K562 (cell line): ENCODE results near the gene MYOM1. TPM values are rescaled to one million over a fixed set of nuclear protein-coding genes. Genes with fewer than 3 reads are reported as not detected.

Source experiments
- ATAC-seq: fragments of 200-7000 bp; cut with Tn5 transposase; 3 replicates; pipeline ENCODE4 v1.9.1; 2020; ENCODE audit warnings: moderate library complexity
- BruUV-seq: library from RNA; stranded (reverse); fragments of 400-500 nt; replicated peaks from 2 replicates; lab custom pipeline; 2021; lab: Mats Ljungman, UMichigan
- CTCF ChIA-PET: fragments of 300-600 bp; formaldehyde crosslinking; extraction: SDS; loops from one replicate; lab custom pipeline; 2021; ENCODE audit warnings: low intra/inter-chr PET ratio; lab: Yijun Ruan, JAX
- POLR2A ChIA-PET: fragments of 300-600, 350-650 bp; sonication (Branson Sonifier 250); formaldehyde crosslinking; extraction: SDS; loops from one replicate; lab custom pipeline; 2021; ENCODE audit warnings: antibody characterized with exemption, inconsistent platforms; lab: Yijun Ruan, JAX
- DNase-seq, 4 experiments: peaks; one replicate each; pipeline versions ENCODE4 v3.0.0 to v3.0.0-alpha.2; 2011 to 2018; ENCODE audit warnings: low spot score in 3 of 4, mixed read lengths in 3 of 4; ENCODE audit errors: extremely low read depth in 1 of 4
- FAIRE-seq: peaks from 2 replicates; lab custom pipeline; 2011; peaks lifted over from hg19 to GRCh38; lab: Jason Lieb, UNC
- H2AFZ ChIP-seq: 2 replicates; pipeline ENCODE4 v1.6.0; 2011; ENCODE audit warnings: low read depth, low read length, control low read depth, inconsistent platforms
- H3K27ac ChIP-seq: fragments of 200-600 bp; 3 replicates; pipeline ENCODE4 v1.8.0; 2011; ENCODE audit warnings: low read depth, mild to moderate bottlenecking, control low read depth, inconsistent platforms, low read length, moderate library complexity, mixed read lengths; ENCODE audit errors: extremely low read depth
- H3K27me3 ChIP-seq, 2 experiments: fragments of 300-600 bp in 1 of 2; 2 replicates in 1 of 2; 3 replicates in 1 of 2; pipeline versions ENCODE4 v1.6.0 to v1.8.0; 2011; ENCODE audit warnings: inconsistent platforms in 2 of 2, low read length in 2 of 2, mild to moderate bottlenecking in 1 of 2, mixed read lengths in 1 of 2, moderate library complexity in 1 of 2; ENCODE audit not compliant: control insufficient read depth in 2 of 2, insufficient read depth in 2 of 2
- H3K36me3 ChIP-seq: fragments of 300-600 bp; 3 replicates; pipeline ENCODE4 v1.8.0; 2011; ENCODE audit warnings: mild to moderate bottlenecking, low read length, inconsistent platforms; ENCODE audit not compliant: control insufficient read depth, insufficient read depth
- H3K4me1 ChIP-seq, 2 experiments: fragments of 200-600 bp in 1 of 2; replicated peaks in 1 of 2; 2 replicates in 1 of 2; 3 replicates in 1 of 2; pipeline versions ENCODE4 v1.5.1 to v1.8.0; 2011; ENCODE audit warnings: inconsistent platforms in 2 of 2, low read length in 2 of 2, mild to moderate bottlenecking in 1 of 2, mixed read lengths in 1 of 2, moderate library complexity in 1 of 2; ENCODE audit not compliant: control insufficient read depth in 2 of 2, insufficient read depth in 2 of 2
- H3K4me2 ChIP-seq: 2 replicates; pipeline ENCODE4 v1.6.1; 2011; ENCODE audit warnings: low read length, control low read depth, inconsistent platforms, mixed read lengths; ENCODE audit not compliant: insufficient read depth
- H3K4me3 ChIP-seq: fragments of 200-600 bp; sonication (generic), shearing (Covaris generic); 2 replicates; pipeline ENCODE4 v1.5.1; 2016; ENCODE audit warnings: control low read depth, inconsistent platforms
- H3K79me2 ChIP-seq: fragments of 200-600 bp; 3 replicates; pipeline ENCODE4 v1.8.0; 2011; ENCODE audit warnings: low read length, inconsistent platforms; ENCODE audit not compliant: control insufficient read depth, insufficient read depth
- H3K9ac ChIP-seq, 2 experiments: 2 replicates each; pipeline versions ENCODE4 v1.6.0 to v1.6.1; 2011; ENCODE audit warnings: low read depth in 2 of 2, low read length in 2 of 2, control low read depth in 1 of 2, inconsistent platforms in 1 of 2, mild to moderate bottlenecking in 1 of 2, mixed read lengths in 1 of 2; ENCODE audit not compliant: insufficient read depth in 1 of 2
- H3K9me1 ChIP-seq: one replicate; pipeline ENCODE4 v1.6.0; 2011; ENCODE audit warnings: inconsistent platforms, mild to moderate bottlenecking, low read length, moderate library complexity; ENCODE audit not compliant: control insufficient read depth, insufficient read depth
- H3K9me3 ChIP-seq: replicated peaks from 2 replicates; pipeline ENCODE4 v1.5.1; 2011; ENCODE audit warnings: low read depth, low read length, inconsistent platforms; ENCODE audit not compliant: control insufficient read depth, insufficient read depth
- H4K20me1 ChIP-seq: replicated peaks from 2 replicates; pipeline ENCODE4 v1.6.1; 2011; ENCODE audit warnings: low read length, inconsistent platforms, mixed read lengths; ENCODE audit not compliant: control insufficient read depth, insufficient read depth
- MEIS2 ChIP-seq: fragments of 450-650 bp; IDR thresholded peaks from 2 replicates; pipeline ENCODE4 v1.6.1; 2014; ENCODE audit warnings: mild to moderate bottlenecking; ENCODE audit not compliant: partially characterized antibody
- PBX2 ChIP-seq, 2 experiments: IDR thresholded peaks in 1 of 2; conservative IDR thresholded peaks in 1 of 2; 2 replicates each; pipeline ENCODE4 v1.6.1; 2016; ENCODE audit warnings: low read depth in 2 of 2, mild to moderate bottlenecking in 1 of 2, missing compliant biosample characterization in 1 of 2, missing genetic modification characterization in 1 of 2, moderate library complexity in 1 of 2
- RCOR1 ChIP-seq, 2 experiments: IDR thresholded peaks; 2 replicates each; pipeline ENCODE4 v1.6.1; 2012; ENCODE audit warnings: low read depth in 2 of 2, low read length in 2 of 2, borderline replicate concordance in 1 of 2, improper control_type of control experiment in 1 of 2
- TGIF2 ChIP-seq: sonication (generic); formaldehyde crosslinking; IDR thresholded peaks from 2 replicates; pipeline ENCODE4 v1.8.1; 2022; ENCODE audit warnings: mild to moderate bottlenecking, missing genetic modification reagents, moderate library complexity
- ZNF282 ChIP-seq: sonication (generic); formaldehyde crosslinking; IDR thresholded peaks from 2 replicates; pipeline ENCODE4 v1.8.1; 2023; ENCODE audit warnings: missing genetic modification reagents
- WGBS: fragments of 100-300 bp; shearing (Covaris generic); methylation state at CpG from one replicate; pipeline ENCODE4 v1.1.6; 2016; ENCODE audit warnings: low coverage, mixed read lengths; ENCODE audit not compliant: insufficient coverage; ENCODE audit errors: missing lambda C conversion rate; 5-methylcytosine and 5-hydroxymethylcytosine counted together
- in situ Hi-C: fragments of 300-500 bp; cut with MboI; formaldehyde crosslinking; loops from 4 replicates; pipeline ENCODE4 v1.15.0; 2018; ENCODE audit warnings: inconsistent platforms, mixed read lengths
- intact Hi-C: fragments of 100-400 bp; cut with micrococcal nuclease; formaldehyde crosslinking; loops from 2 replicates; pipeline ENCODE4 v1.14.2; 2022
- polyA plus RNA-seq, 8 experiments: library from polyadenylated mRNA; depleted of rRNA in 4 of 8; stranded (reverse) in 5 of 8; unstranded in 3 of 8; fragments of >200 nt; fragmentation: Nextera tagmentation in 2 of 8; fragmentation: Illumina TruSeq in 1 of 8; extraction: Ambion mirVana in 2 of 8; extraction: Trizol in 1 of 8; gene quantifications; 2 replicates each; pipeline versions ENCODE4 v1.2.1 to v1.2.3, GENCODE V29; 2011 to 2014; ENCODE audit warnings: inconsistent platforms in 1 of 8, missing spikeins in 1 of 8
- total RNA-seq, 7 experiments: library from RNA; depleted of rRNA in 6 of 7; stranded (reverse); fragments of >200 nt in 6 of 7; fragmentation: Illumina TruSeq in 2 of 7; extraction: Trizol in 2 of 7; gene quantifications; 2 replicates each; pipeline versions ENCODE4 v1.2.1 to v1.2.3, GENCODE V29; 2011 to 2021; ENCODE audit warnings: low replicate concordance in 1 of 7
- TF ChIP-seq, protein P1 (sequence below): fragments of 250-450 bp; sonication (Bioruptor Pico); IDR thresholded peaks from 2 replicates; pipeline ENCODE4 v1.9.0; 2021; ENCODE audit warnings: mild to moderate bottlenecking, inconsistent platforms

MYOM1 gene
- total and polyA plus RNA-seq, 9 of the 15 experiments (the other 6 are each of a cell fraction or from before 2014, with no cell fraction given), result 0.01 to 0.62 (median 0.25) TPM

DNA sequence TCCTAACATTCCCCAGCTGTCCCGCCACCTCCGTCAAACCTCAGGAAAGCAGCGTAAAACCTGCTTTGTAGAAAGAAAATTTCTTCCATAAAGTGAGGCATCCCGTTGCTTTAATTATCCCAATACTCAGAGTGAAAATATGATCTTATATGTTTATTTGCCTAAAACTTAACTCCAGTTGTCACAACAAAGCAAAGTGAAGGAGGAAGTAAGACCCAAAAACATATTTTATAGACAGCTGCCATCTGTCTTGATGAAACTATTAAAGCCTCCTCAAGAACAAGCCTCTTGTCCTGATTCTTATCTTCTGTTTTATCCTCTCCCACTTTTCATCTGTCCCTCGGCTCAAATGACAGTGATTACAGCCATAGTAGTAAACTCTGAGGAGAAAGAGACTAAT is 177.9 kb downstream of the MYOM1 start:
- TF ChIP-seq MEIS2 (peak; percentile 38), ZNF282 (CRISPR knock-in tag) (no peak), PBX2 (CRISPR knock-in tag; IDR thresholded peaks at IDR 0.05; ENCODE audit: low read depth) (no peak), PBX2 (tag; conservative IDR thresholded peaks at IDR 0.05; ENCODE audit: low read depth) (0 out of 2 replicates have a peak, but pooled peaks have one; percentile 22), TGIF2 (CRISPR knock-in tag) (no peak), RCOR1 (IDR thresholded peaks at IDR 0.05; ENCODE audit: borderline replicate concordance in 1 of 2, low read depth in 2 of 2, low read length in 2 of 2) (0 out of 4 replicates have a peak, but pooled peaks of 1 of the 2 experiments have one; percentile 1)
- TF ChIP-seq, protein P1, sequence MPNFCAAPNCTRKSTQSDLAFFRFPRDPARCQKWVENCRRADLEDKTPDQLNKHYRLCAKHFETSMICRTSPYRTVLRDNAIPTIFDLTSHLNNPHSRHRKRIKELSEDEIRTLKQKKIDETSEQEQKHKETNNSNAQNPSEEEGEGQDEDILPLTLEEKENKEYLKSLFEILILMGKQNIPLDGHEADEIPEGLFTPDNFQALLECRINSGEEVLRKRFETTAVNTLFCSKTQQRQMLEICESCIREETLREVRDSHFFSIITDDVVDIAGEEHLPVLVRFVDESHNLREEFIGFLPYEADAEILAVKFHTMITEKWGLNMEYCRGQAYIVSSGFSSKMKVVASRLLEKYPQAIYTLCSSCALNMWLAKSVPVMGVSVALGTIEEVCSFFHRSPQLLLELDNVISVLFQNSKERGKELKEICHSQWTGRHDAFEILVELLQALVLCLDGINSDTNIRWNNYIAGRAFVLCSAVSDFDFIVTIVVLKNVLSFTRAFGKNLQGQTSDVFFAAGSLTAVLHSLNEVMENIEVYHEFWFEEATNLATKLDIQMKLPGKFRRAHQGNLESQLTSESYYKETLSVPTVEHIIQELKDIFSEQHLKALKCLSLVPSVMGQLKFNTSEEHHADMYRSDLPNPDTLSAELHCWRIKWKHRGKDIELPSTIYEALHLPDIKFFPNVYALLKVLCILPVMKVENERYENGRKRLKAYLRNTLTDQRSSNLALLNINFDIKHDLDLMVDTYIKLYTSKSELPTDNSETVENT (CRISPR knock-in tag), result no peak
- no peak for DNase-seq
- ChIA-PET CTCF (no interaction called here), POLR2A (interaction anchor here (0.9 to 1.3 kb wide), 4 partner anchors 9 to 51 kb away, joined by 3 to 4 read pairs (median 3); no protein-coding TSS in a partner anchor)
- BruUV-seq, result no TSS peak
- Histone ChIP-seq H3K4me1 (peaks cover 20 to 23% of the 10 kb centered on the region in 2 experiments), H3K27me3 (no peaks in the 10 kb centered on the region), H3K9me1 (no peaks in the 10 kb centered on the region), H3K79me2 (no peaks in the 10 kb centered on the region), H3K27ac (no peak overlapping the region), H4K20me1 (no peaks in the 10 kb centered on the region), H3K9ac (no peak overlapping the region), H3K36me3 (no peaks in the 10 kb centered on the region), H3K4me3 (no peak overlapping the region), H3K4me2 (no peak overlapping the region), H2AFZ (peak overlapping the region; percentile 3), H3K9me3 (no peaks in the 10 kb centered on the region)
- intact Hi-C loops, result no loop called here
- FAIRE-seq, result no peak
- 44% methylated on average over 5 of the region's 5 CpGs for WGBS
- ATAC-seq, result no peak
- in situ Hi-C loops, result no loop called here
